ENCODE measurements around the gene LASP1.

Gene LASP1

GRCh38 chr17:38864636-38865398, 5.0 kb upstream of the LASP1 start:
- peak; percentile 62 for TF ChIP-seq CTCF (IDR thresholded peaks at IDR 0.05; ENCODE audit: low read depth, low read length)

GRCh38 chr17:38867179-38867967, 2.5 kb upstream of the LASP1 start:
- DNase-seq (ENCODE audit: low read depth in 2 of 2) = peak; percentile 76 to 89
- TF ChIP-seq CTCF (IDR thresholded peaks at IDR 0.05; ENCODE audit: low read depth, low read length) = no peak
- H3K4me3 ChIP-seq (replicated peaks in 1 of 2; ENCODE audit: low read depth in 2 of 2, low read length in 2 of 2) = peak overlapping the region; percentile 9 to 99

More at GRCh38 chr17:38864636-38865398, 5.0 kb upstream of the LASP1 start:
- peak; percentile 68 to 76 for DNase-seq (ENCODE audit: low read depth in 2 of 2)
- H3K4me3 ChIP-seq (replicated peaks in 1 of 2; ENCODE audit: low read depth in 2 of 2, low read length in 2 of 2) = no peak overlapping the region

GRCh38 chr17:38867968-38868816, 1.7 kb upstream of the LASP1 start:
- peak; percentile 81 to 83 for DNase-seq (ENCODE audit: low read depth in 2 of 2)
- peak overlapping the region; percentile 75 to 99 for H3K4me3 ChIP-seq (replicated peaks in 1 of 2; ENCODE audit: low read depth in 2 of 2, low read length in 2 of 2)
- no peak for TF ChIP-seq CTCF (IDR thresholded peaks at IDR 0.05; ENCODE audit: low read depth, low read length)

- H3K4me3 ChIP-seq (replicated peaks in 1 of 2; ENCODE audit: low read depth in 2 of 2, low read length in 2 of 2) = peak overlapping the region; percentile 75 to 99
- peak; percentile 25 for TF ChIP-seq CTCF (IDR thresholded peaks at IDR 0.05; ENCODE audit: low read depth, low read length)
- peak; percentile 92 to 94 for DNase-seq (ENCODE audit: low read depth in 2 of 2)
Measured at GRCh38 chr17:38868817-38869525, 887 bp upstream of the LASP1 start.

- no peak for TF ChIP-seq CTCF (IDR thresholded peaks at IDR 0.05; ENCODE audit: low read depth, low read length)
- DNase-seq (ENCODE audit: low read depth in 2 of 2) = peak; percentile 57 to 64
- peak overlapping the region; percentile 99 for H3K4me3 ChIP-seq (replicated peaks in 1 of 2; ENCODE audit: low read depth in 2 of 2, low read length in 2 of 2)
Measured at GRCh38 chr17:38870259-38871165, 654 bp downstream of the LASP1 start.

All from cardiac fibroblast (primary cell).